Measurements from ENCODE around the gene COMT. TPM values are rescaled to one million over a fixed set of nuclear protein-coding genes. Genes with fewer than 3 reads are reported as not detected.
A peak's percentile ranks its signal among the peaks of the same experiment; 100 is the strongest.

Gene COMT
- total RNA-seq, 5 donors from 2014 or later (not counting 1 experiment from before 2014, with no cell fraction given), result 30.6 to 53.1 (median 50.5) TPM

- ATAC-seq (replicated peaks in 1 of 4), result peak; percentile 70 to 75 (median 70)
- H3K9me3 Mint-ChIP-seq, result no peaks in the 10 kb centered on the region
- CTCF ChIA-PET, result no interaction called here
- H3K4me3 Mint-ChIP-seq, result peak within 1 kb of the TSS; percentile 81 to 88 (median 82)
- POLR2A ChIA-PET, result no interaction called here
- Histone ChIP-seq H3K27me3 (replicated peaks in 1 of 2; ENCODE audit: control insufficient read depth in 2 of 2, extremely low read depth in 1 of 2, insufficient read depth in 2 of 2, low read length in 1 of 2) (peaks cover 0 to 34% of the 10 kb centered on the region in 2 experiments), H3K36me3 (ENCODE audit: control insufficient read depth in 2 of 2, extremely low read depth in 1 of 2, insufficient read depth in 1 of 2, low read length in 1 of 2) (no peaks in the 10 kb centered on the region), H3K4me3 (ENCODE audit: control insufficient read depth in 1 of 2, extremely low read depth in 1 of 2, low read length in 1 of 2) (peak within 1 kb of the TSS; percentile 72 to 81), H3K4me1 (ENCODE audit: control insufficient read depth in 1 of 2, extremely low read depth in 1 of 2, insufficient read depth in 2 of 2, low read length in 2 of 2) (peaks cover 5 to 28% of the 10 kb centered on the region in 2 experiments), H3K9me3 (no peaks in the 10 kb centered on the region), H3K27ac (ENCODE audit: low read length) (no peak within 1 kb of the TSS)
- peak; percentile 71 to 96 (median 87) for DNase-seq
- peaks cover 10 to 25% (median 13%) of the 10 kb centered on the region in 3 donors for H3K4me1 Mint-ChIP-seq
- no peaks in the 10 kb centered on the region for H3K36me3 Mint-ChIP-seq
- peaks cover 0 to 2% of the 10 kb centered on the region in 2 donors for H3K27me3 Mint-ChIP-seq
- WGBS (ENCODE audit: insufficient coverage), result 1% methylated on average over 66 of the region's 79 CpGs
- no peak within 1 kb of the TSS for H3K27ac Mint-ChIP-seq
Observed at GRCh38 chr22:20016734-20017621, 75.4 kb downstream of the COMT start, which contains the start of gene ARVCF. Gene ARVCF (minus strand): TSS chr22:20016823. CDS start chr22:19990794, 26,029 bp downstream.

GRCh38 chr22:20017622-20017958 lies 76.0 kb downstream of the COMT start:
- ATAC-seq (replicated peaks in 1 of 4), result no peak
- H3K27ac ChIP-seq (ENCODE audit: low read length), result no peak overlapping the region
- H3K9me3 ChIP-seq, result no peaks in the 10 kb centered on the region
- Mint-ChIP-seq H3K4me3 (peak overlapping the region; percentile 81 to 88 (median 82)), H3K36me3 (no peaks in the 10 kb centered on the region), H3K4me1 (peaks cover 16 to 29% (median 19%) of the 10 kb centered on the region in 3 donors), H3K27ac (no peak overlapping the region), H3K27me3 (no peaks in the 10 kb centered on the region), H3K9me3 (no peaks in the 10 kb centered on the region)
- peaks cover 8 to 34% of the 10 kb centered on the region in 2 experiments for H3K4me1 ChIP-seq (ENCODE audit: control insufficient read depth in 1 of 2, extremely low read depth in 1 of 2, insufficient read depth in 2 of 2, low read length in 2 of 2)
- H3K36me3 ChIP-seq (ENCODE audit: control insufficient read depth in 2 of 2, extremely low read depth in 1 of 2, insufficient read depth in 1 of 2, low read length in 1 of 2), result no peaks in the 10 kb centered on the region
- POLR2A ChIA-PET, result no interaction called here
- no peak for DNase-seq
- peak overlapping the region; percentile 72 to 81 for H3K4me3 ChIP-seq (ENCODE audit: control insufficient read depth in 1 of 2, extremely low read depth in 1 of 2, low read length in 1 of 2)
- peaks cover 0 to 34% of the 10 kb centered on the region in 2 experiments for H3K27me3 ChIP-seq (replicated peaks in 1 of 2; ENCODE audit: control insufficient read depth in 2 of 2, extremely low read depth in 1 of 2, insufficient read depth in 2 of 2, low read length in 1 of 2)
- CTCF ChIA-PET, result no interaction called here
- WGBS (ENCODE audit: insufficient coverage), result no CpG with 5 or more reads among the region's 9 CpGs

GRCh38 chr22:20018001-20018400 lies 76.4 kb downstream of the COMT start:
- Histone ChIP-seq H3K9me3 (no peaks in the 10 kb centered on the region), H3K27me3 (replicated peaks in 1 of 2; ENCODE audit: control insufficient read depth in 2 of 2, extremely low read depth in 1 of 2, insufficient read depth in 2 of 2, low read length in 1 of 2) (peaks cover 0 to 34% of the 10 kb centered on the region in 2 experiments), H3K4me1 (ENCODE audit: control insufficient read depth in 1 of 2, extremely low read depth in 1 of 2, insufficient read depth in 2 of 2, low read length in 2 of 2) (peaks cover 9 to 38% of the 10 kb centered on the region in 2 experiments), H3K4me3 (ENCODE audit: control insufficient read depth in 1 of 2, extremely low read depth in 1 of 2, low read length in 1 of 2) (no peak overlapping the region), H3K36me3 (ENCODE audit: control insufficient read depth in 2 of 2, extremely low read depth in 1 of 2, insufficient read depth in 1 of 2, low read length in 1 of 2) (no peaks in the 10 kb centered on the region), H3K27ac (ENCODE audit: low read length) (no peak overlapping the region)
- ATAC-seq (replicated peaks in 1 of 4) (no peak), DNase-seq (no peak)
- POLR2A ChIA-PET, result no interaction called here
- 87% methylated on average over 4 of the region's 5 CpGs for WGBS (ENCODE audit: insufficient coverage)
- Mint-ChIP-seq H3K27ac (no peak overlapping the region), H3K36me3 (no peaks in the 10 kb centered on the region), H3K4me3 (peak overlapping the region; percentile 81 to 88 (median 82)), H3K9me3 (no peaks in the 10 kb centered on the region), H3K4me1 (peaks cover 19 to 32% (median 23%) of the 10 kb centered on the region in 3 donors), H3K27me3 (no peaks in the 10 kb centered on the region)
- CTCF ChIA-PET, result no interaction called here

Other genes starting within 250 kb of the COMT start
- 1 to 10 TPM in 3 of 5 donors, under 1 TPM in 2; 0.33 to 3.2 (median 1.2) TPM for gene SEPTIN5, start 227.3 kb upstream of the COMT start, total RNA-seq
- 1 to 10 TPM in 1 of 5 donors, under 1 TPM in 4; 0.19 to 2.1 (median 0.36) TPM for gene GP1BB, start 218.2 kb upstream of the COMT start, total RNA-seq
- gene TBX1, start 181.0 kb upstream of the COMT start, total RNA-seq, result under 1 TPM in 1 of 5 donors, not detected in 4; 0.20 TPM
- gene GNB1L, start 86.9 kb upstream of the COMT start, total RNA-seq, result 10 to 100 TPM in 3 of 5 donors, 1 to 10 TPM in 2; 4.8 to 13.7 (median 12.9) TPM
- gene RTL10, start 86.9 kb upstream of the COMT start, total RNA-seq, result 10 to 100 TPM; 21.1 to 35.1 (median 28.5) TPM
- 10 to 100 TPM; 26.5 to 47.4 (median 28.7) TPM for gene TXNRD2, start within 50 bp of the COMT start, total RNA-seq
- gene ARVCF, start 75.1 kb downstream of the COMT start, total RNA-seq, result 1 to 10 TPM; 2.5 to 8.6 (median 6.4) TPM
- 10 to 100 TPM; 29.9 to 48.4 (median 43.7) TPM for gene TANGO2, start 79.3 kb downstream of the COMT start, total RNA-seq
- 10 to 100 TPM; 38.4 to 48.1 (median 45.1) TPM for gene DGCR8, start 138.5 kb downstream of the COMT start, total RNA-seq
- 10 to 100 TPM; 64.0 to 81.1 (median 75.4) TPM for gene RANBP1, start 174.3 kb downstream of the COMT start, total RNA-seq
- gene TRMT2A, start 175.5 kb downstream of the COMT start, total RNA-seq, result 100 to 1,000 TPM in 3 of 5 donors, 10 to 100 TPM in 2; 87.6 to 136 (median 123) TPM
- gene ZDHHC8, start 190.0 kb downstream of the COMT start, total RNA-seq, result 100 to 1,000 TPM in 1 of 5 donors, 10 to 100 TPM in 4; 68.4 to 102 (median 92.1) TPM
- under 1 TPM in 3 of 5 donors, not detected in 2; 0.18 to 0.66 (median 0.58) TPM for gene CCDC188, start 209.3 kb downstream of the COMT start, total RNA-seq

All from T-cell (primary cell).